Measurements from ENCODE around the gene PLEKHG4. TPM values are rescaled to one million over a fixed set of nuclear protein-coding genes. Genes with fewer than 3 reads are reported as not detected.

The PLEKHG4 gene
- total and polyA plus RNA-seq, 9 of the 15 experiments (the other 6 are each of a cell fraction or from before 2014, with no cell fraction given) = 3.7 to 36.8 (median 17.9) TPM

GRCh38 chr16:67244387-67245185 lies 34.7 kb upstream of the PLEKHG4 start (continued):
- TF ChIP-seq ZHX1 (conservative IDR thresholded peaks at IDR 0.05; ENCODE audit: low read length) (no peak), GTF2A2 (tag; IDR thresholded peaks at IDR 0.05) (no peak), NR2C1 (IDR thresholded peaks at IDR 0.05) (no peak), NR2C1 (tag; IDR thresholded peaks at IDR 0.05) (no peak), DNMT1 (IDR thresholded peaks at IDR 0.05) (no peak), MAZ (CRISPR knock-in tag; conservative IDR thresholded peaks at IDR 0.05 in 1 of 2, IDR thresholded peaks at IDR 0.05 in 1 of 2) (peak in 1 of 2 experiments; percentile 31; a peak in 1 of 4 replicates), PML (IDR thresholded peaks at IDR 0.05; ENCODE audit: low read length) (no peak), FOXJ2 (tag; IDR thresholded peaks at IDR 0.05) (no peak), RNF219 (CRISPR knock-in tag; IDR thresholded peaks at IDR 0.05) (no peak), U2AF1 (optimal IDR thresholded peaks at IDR 0.05; ENCODE audit: low read depth, low read length) (no peak), ZBTB5 (IDR thresholded peaks at IDR 0.05) (no peak), RB1 (IDR thresholded peaks at IDR 0.05; ENCODE audit: low read depth) (no peak), JUN (IDR thresholded peaks at IDR 0.05; ENCODE audit: borderline replicate concordance, low read depth, low read length) (peak; percentile 71), JUN (CRISPR knock-in tag; IDR thresholded peaks at IDR 0.05; ENCODE audit: borderline replicate concordance) (no peak), ZBTB49 (CRISPR knock-in tag; IDR thresholded peaks at IDR 0.05; ENCODE audit: borderline replicate concordance) (no peak)
- TF ChIP-seq, protein P1, sequence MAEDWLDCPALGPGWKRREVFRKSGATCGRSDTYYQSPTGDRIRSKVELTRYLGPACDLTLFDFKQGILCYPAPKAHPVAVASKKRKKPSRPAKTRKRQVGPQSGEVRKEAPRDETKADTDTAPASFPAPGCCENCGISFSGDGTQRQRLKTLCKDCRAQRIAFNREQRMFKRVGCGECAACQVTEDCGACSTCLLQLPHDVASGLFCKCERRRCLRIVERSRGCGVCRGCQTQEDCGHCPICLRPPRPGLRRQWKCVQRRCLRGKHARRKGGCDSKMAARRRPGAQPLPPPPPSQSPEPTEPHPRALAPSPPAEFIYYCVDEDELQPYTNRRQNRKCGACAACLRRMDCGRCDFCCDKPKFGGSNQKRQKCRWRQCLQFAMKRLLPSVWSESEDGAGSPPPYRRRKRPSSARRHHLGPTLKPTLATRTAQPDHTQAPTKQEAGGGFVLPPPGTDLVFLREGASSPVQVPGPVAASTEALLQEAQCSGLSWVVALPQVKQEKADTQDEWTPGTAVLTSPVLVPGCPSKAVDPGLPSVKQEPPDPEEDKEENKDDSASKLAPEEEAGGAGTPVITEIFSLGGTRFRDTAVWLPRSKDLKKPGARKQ (CRISPR knock-in tag; IDR thresholded peaks at IDR 0.05) = no peak
